Hematopoietic multipotent progenitor cell treated with erythropoietin and hydrocortisone succinate and interleukin-3 and kit ligand, for 15 days (in vitro differentiated cells): ENCODE results near the gene HSBP1L1.

Experiments used
- DNase-seq: peaks from one replicate; pipeline ENCODE4 v3.0.0-alpha.2; 2015; ENCODE audit warnings: low spot score

The HSBP1L1 gene

DNA sequence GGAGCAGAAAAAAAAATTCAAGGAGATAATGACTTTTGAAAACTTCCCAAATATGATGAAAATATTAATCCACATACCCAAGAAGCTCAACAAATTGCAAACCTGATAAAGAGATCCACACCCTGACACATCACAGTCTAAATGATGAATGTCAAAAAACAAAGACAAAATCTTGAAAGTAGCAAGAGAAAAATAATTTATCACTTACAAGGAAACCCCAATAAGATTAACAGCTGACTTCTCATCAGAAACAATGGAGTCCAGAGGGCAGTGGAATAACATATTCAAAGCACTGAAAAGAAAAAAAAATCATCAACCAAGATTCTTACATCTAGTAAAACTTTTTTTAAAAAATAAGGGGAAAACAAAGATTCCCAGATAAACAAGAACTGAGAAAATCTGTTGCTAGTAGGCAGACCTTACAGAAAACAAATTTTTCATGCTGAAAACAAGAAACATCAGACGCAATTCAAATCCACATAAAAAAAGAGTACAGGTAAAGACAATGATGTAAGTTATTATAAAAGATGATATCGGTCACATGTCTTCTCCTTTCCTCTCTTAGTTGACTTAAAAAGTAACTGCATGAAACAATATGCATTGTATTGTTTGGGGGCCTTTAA lies 34.3 kb upstream of the HSBP1L1 start:
- DNase-seq = no peak

DNA sequence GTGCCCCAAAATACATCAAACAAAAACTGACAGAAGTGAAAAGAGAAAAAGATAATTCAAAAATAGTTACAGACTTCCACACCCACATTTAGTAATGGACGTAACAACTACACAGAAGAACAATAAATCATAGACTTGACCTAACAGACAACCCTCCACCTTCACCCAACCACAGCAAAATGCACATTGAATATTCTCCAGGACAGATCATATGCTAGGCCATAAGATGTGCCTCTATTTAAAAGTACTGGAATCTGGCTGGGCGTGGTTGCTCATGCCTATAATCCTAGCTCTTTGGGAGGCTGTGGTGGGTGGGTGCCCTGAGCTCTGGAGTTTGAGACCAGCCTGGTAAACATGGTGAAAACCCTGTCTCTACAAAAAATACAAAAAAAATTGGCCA lies 33.0 kb upstream of the HSBP1L1 start:
- no peak for DNase-seq

DNA sequence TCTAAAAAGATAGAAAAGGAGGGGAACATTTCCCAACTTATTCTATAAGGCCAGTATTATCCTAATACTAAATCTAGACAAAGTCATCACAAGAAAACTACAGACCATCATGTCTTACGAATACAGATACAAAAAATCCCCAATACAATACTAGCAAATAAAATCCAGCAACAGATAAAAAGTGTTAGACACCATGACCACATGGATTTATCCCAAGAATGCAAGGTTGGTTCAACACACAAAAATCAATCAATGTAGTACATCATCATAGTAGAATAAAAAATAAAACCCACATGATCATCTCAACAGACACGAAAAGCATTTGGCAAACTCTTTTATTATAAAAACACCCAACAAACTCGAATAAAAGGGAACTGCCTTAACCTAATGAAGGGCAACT lies 31.5 kb upstream of the HSBP1L1 start:
- no peak for DNase-seq

DNA sequence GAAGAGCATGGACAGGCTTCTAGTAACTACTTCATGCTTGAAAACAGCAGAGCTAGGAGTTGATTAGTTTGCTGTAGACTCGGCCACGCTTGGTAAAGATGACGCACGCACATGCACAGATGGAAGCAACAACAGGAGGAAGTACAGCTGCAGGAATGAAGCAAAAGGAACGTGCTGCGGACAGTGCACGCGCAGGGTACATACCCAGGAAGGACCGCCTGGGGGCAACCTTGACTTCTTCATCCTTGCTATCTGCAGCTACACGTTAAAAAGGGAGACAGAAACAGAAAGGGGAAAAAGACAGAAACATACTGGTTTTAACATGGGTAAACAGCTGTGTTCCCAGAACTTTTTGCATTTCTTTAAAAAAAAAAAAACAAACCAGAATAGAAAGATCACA lies 30.7 kb upstream of the HSBP1L1 start:
- DNase-seq = no peak

DNA sequence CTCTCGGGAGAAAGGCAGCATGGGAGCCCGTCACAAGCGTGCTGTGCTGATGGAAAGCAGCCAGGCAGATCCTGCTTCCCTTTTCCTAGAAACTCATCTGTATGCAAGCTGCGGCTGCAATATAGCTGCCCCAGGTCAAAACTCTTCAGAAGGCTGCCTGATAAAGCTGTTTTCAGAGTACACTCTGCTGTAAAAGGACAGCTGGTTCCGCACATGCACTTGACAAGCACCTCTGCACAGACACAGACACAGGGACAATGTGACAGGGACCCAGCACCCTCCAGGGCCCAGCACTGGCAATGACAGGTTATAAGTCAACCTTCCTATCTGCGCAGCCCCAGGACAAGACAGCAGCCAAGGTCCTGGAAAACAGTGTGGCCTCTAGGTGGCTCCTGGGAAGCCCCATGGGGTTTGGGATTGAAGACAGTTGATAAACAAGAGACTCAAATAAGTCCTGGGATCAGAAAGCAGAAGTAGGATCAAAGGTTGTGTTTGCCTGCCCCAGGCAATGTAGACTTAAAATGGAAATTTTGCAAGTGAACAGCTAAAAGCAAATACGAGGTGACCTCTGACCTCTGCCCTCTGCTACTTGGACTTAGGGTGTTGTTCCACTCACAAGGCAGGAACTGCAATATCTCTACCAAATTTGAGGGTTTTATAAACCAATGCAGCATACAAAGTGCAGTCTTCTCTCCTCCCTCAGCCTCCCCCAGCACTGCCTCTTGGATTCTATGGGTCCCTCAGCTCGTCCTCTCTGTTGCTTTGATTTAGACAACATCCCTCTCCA lies 29.9 kb upstream of the HSBP1L1 start:
- no peak for DNase-seq

DNA sequence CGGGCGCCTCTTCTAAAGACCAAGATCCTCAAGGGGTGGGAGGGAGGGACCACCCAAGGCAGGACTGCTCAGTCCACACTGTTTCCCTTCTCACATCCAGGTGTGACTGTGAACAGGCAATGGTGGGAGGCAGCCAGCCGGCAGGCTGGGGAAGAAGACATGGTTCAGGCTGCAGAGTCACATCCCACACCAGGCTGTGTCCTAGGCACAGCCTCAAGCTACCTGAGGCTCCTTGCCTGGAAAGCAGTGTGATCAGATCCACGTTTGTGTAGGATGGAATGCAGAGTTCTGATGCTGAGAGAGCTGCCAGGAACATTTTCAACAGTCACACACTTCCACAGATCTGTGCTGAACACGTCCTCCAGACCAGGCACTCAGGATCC lies 29.4 kb upstream of the HSBP1L1 start:
- DNase-seq = no peak

DNA sequence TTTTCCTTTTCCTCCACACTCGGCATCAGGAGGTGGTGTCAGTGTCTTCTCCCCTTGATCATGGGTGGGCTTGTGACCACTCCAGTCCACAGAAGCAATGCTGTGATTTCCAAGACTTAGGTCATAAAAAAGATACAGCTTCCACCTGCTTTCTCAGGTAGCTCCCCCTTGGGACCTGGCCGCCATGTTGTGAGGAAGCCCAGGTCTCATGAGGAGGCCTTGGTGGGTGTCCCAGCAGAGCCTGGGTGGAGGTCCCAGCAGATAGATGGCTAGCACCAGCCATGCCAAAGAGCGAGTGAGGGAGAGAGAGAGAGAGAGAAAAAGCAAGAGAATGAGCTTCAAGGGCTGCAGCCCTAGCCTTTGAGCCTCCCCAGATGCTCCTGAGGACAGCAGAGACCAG lies 28.9 kb upstream of the HSBP1L1 start:
- no peak for DNase-seq

DNA sequence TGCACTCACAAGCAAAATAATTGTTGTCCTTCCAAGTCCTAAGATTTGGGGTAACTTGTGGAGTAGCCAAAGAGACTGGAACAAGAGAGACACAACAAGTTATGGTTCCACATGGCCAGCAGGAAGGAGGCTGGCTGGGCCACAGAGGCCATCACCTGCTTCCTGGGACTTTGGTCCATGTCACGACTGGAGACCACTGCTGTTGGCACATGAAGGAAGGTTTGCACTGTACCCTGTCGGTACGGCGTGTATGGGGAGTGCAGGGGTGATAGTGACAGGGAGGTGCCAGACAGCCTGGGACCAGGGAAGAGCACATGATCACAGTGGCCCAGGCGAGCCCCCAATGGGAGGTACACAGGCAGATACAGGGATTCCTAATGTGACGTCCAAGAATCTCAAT lies 28.5 kb upstream of the HSBP1L1 start:
- no peak for DNase-seq

DNA sequence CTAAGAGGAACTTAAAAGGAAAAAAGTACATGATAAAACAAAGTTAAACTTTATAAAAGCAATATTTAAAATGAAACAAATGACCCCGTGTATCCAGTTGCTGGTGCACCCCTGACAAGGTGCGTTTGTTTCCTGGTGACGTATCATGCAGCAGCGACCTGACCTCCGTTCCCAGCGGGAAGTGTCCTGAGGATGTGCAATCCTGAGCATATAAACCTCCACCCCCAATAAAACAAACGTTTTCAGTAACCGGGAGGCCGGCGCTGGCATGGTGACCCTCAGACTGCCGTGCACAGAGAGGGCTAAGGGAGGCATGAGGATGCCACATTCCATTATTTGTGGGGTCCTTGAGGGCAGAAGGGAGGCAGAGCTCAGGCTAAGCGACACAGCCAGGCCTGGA lies 27.8 kb upstream of the HSBP1L1 start:
- DNase-seq = no peak

DNA sequence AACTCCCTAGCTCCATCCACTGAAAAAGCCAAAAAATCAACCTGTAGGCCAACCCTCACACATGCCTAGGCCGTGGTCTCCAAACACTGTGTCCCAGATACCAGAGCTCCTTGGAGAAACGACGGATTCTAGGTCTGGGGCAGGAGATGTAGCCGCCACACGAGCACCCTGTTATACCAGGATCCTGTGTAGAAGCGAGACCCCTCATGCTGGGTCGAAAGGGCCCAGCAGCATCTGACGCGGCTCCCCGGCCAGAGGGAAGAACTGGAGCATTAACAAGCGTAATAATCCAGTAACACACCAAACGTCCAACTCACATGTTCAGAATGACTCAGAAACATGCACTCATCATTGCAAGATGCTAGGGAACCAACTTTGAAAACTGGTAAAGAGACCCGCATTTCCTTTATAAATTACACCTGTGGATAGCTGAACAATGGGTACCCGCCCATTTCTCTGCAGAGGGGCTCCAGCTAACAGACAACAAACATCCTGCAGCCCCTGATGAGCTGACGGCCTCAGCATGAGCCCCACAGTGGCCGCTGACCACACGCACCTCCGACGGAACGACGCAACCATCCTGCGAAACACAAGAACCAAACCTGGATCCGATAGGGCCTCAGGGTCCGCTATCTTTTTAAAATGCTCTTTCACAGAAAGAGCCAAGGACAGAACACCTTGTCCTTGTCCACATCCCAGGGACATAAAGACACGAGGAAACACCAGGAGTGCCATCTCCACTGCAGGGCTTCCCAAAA lies 27.2 kb upstream of the HSBP1L1 start:
- DNase-seq = no peak

DNA sequence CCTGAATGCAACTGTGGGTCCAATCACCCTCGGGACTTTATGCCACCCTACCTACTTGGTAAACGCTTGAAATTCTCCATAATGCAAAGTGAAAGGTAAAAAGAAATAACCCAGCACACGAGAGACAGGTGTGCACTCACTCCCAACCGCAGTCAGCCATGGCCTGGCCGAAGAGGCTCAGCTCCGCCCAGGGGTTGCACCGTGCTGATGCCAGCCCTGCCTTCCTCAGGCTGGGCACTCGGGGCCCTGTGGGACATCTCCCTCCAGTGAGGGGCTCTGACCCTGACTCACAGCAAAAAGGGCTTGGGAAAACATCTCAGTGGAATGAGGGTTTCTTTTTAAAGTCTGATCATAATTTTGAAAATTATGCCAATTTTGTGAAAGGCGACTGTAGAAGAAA lies 26.2 kb upstream of the HSBP1L1 start:
- DNase-seq = no peak

DNA sequence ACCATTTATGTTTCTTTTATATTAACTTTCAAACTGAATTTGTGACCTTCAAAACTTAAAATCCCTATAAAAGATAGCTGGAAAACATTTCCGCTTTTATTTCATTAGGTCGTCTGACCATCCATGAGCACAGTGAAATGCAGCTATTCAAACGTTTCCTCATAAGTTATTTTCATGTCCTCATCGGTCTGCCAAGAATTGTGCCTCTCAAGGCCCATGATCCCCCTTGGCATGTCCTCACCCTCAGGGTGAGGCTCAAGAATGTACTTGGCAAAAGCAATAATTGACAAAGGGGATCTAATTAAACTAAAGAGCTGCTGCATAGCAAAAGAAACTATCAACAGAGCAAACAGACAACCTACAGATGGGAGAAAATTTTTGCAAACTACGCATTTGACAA lies 25.3 kb upstream of the HSBP1L1 start:
- no peak for DNase-seq

DNA sequence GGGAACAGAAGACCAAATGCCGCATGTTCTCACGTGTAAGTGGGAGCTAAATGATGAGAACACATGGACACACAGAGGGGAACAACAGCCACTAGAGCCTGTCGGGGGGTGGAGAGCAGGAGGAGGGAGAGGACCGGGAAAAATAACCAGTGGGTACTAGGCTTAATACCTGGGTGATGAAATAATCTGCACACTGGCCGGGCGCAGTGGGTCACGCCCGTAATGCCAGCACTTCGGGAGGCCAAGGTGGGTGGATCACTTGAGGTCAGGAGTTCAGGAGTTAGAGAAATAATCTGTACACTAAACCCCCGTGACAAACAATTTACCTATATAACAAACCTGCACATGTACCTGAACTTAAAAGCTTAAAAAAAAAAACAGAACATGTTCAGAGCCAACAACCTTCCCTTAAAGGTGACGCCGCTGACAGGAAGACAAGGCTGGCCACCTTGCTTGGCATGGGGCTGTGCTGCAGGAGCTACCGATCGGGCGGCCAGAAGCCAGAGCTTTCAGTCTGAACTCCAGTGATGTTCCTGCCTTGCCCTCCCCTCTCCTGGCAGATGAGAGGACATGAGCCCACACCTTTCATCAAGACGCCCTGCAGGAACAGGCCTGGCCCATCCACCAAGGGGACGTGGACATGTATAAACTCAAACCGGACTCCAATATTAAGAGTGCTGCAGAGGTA lies 24.2 kb upstream of the HSBP1L1 start:
- DNase-seq = no peak

DNA sequence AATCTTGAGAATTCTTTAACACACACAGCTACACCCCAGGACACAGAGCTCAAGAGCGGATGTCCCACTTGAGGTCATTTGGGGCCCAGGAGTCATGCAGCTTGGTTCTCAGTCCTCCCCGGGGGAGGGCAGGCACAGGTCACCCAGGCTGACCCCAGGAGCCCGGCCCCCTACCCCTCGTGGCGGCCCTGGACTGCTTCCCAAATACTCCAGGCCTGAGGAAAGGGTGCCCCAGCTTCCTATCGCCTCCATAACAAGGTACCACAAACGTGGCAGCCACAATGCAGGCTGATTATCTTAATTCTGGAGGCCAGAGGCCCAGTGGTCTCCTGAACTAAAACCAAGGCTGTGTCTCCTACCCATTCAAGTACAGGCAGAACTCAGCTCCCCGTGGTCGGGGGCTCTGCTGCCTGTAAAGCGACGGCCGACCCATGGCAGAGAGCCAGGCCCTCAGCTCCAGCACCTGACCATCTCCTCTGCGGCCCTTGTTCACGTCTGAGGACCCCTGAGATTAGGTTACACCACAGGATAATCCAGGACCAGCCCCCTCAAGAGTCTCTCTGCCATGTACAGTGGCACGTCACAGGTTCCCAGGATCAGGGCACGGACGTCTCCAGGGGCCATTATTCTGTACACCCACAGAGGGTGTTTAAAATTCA lies 23.5 kb upstream of the HSBP1L1 start:
- DNase-seq = no peak

DNA sequence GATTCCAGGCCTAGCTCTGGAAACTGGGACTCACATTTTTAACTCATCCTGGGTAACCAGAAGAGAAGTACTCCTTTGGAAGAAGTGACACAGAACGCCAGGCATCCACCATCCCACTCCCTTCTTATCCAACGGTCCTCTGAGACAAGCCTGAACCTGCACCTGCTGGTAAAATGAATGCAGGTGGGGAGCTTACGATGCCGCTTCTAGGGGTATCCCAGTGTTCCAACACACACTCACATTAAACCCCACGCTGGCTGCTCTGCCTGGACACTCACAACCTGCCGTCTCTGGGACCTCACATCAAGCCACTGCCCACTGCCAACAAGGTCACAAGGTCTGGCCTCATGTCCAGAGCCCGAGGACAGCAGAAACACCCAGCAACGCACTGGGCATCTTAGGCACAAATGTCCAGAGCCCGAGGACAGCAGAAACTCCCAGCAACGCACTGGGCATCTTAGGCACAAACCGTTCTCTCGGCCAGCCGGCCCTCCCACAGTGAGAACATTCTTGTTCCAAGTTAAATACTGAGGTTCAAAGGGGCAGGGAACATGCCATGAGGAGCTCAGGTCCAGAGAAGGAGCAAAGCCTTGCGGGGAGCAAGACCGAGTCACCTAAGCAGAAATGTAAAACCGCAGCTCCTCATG lies 22.8 kb upstream of the HSBP1L1 start:
- DNase-seq = no peak

DNA sequence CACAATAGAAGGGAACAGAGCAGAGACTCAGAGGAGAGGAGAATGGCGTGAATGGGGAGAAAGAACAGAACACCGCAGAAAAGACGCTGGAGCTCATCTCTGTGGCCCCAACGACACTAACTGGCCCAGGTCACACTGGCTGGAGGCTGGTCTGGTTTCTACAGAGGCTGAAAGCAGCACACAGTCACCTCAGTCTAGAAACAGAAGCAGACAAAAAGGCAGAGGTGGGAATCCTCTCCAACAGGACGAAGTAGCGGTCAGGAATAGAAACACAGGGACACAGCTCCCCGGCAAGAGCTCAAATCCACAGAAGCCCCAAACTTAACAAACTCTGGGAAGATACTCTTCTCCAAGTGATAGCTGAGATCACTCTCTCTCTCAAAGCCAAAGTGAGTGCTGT lies 22.2 kb upstream of the HSBP1L1 start:
- no peak for DNase-seq

DNA sequence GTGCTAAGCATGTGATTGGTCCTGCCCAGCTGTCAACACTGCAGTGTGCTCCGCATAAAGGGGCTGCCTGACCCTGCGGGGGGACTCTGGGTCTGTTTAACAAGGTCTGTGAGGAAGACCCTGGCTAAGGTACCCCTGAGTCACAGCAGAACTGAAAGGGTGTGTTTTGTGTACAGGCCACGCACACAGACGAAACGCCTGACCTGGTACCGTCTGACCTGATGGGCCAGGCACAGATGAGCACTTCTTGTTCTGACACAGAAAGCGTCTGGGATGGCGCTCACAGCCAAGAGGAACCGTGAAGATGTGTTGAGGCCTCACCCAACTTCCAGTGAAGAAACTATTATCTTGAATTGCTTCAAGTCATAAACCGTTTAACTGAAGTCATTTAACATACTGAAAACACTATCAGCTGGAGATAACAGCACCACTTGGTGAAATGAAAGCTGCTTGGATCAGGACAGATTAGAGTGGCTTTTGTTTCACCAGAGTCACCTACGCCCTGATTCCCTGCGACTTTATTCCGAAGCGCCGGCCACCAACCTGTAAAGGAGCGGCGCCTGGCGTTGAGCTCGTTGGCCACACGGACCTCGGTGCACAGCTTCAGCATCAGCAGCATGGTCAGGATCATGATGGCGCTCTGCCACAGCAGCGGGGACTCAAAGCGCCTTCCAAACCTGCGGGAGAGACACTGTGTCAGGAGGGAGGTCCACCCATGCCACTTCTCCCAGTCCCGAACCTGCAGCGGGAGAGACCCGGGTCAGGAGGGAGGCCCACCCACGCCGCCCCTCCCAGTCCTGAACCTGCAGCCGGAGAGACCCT lies 21.4 kb upstream of the HSBP1L1 start:
- peak; percentile 38 for DNase-seq

DNA sequence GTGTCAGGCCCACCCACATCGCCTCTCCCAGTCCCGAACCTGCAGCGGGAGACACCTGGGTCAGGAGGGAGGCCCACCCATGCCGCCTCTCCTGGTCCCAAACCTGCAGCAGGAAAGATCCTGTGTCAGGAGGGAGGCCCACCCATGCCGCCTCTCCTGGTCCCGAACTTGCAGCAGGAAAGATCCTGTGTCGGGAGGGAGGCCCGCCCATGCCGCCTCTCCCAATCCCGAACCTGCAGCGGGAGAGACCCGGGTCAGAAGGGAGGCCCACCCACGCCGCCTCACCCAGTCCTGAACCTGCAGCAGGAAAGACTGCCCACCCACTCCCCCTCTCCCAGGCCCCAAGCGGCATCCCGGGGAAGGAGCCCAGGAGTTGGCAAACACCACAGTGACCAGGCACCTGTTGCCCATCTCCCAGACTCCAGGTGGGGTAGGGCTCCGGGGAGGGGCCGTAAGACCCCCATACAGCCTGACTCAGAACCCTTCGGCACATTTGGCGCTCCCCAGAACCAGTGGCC lies 20.8 kb upstream of the HSBP1L1 start:
- no peak for DNase-seq

DNA sequence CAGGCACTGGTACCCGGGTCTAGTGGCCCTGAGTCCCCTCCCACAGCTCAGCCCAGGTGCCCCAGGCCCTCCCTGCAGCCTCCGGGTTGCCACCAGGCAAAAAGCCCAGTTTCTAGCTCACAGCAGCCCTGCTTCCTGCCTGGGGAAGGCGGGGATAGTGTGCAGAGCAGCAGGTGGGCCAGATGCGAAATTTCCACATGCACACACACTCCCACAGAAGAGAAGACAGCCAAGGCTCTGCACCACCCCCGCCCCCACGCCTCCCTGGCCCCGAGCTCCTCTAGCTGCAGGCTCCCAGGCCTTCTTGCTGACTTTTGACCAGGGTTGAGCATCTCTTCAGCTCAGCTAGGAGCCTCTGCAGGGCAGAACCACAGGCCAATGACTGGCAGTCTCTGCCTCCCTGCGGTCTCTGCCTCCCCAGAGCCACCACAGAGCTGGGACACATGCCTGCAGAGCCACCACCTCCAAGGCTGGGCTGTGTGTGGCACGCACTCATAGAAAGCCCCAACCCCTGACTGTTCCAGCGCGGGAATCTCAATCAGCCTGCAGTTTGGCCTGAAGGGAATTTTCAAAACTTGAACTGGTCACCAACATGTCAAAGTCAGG lies 20.2 kb upstream of the HSBP1L1 start:
- peak; percentile 35 for DNase-seq

DNA sequence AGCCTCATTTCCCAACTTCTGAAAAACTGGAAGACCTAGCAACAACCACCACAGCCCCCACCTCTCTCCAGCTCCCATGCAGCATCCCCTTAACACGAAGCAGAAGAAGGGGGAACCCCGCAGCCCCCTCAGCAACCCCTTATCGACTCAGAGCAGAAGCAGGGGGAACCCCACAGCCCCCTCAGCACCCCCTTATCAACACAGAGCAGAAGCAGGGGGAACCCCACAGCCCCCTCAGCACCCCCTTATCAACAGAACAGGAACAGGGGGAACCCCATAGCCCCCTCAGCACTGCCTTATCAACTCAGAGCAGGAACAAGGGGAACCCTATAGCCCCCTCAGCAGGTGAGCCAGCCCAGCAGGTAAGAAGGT lies 19.7 kb upstream of the HSBP1L1 start:
- peak; percentile 73 for DNase-seq
